GM12891 (cell line): ENCODE measurements around the gene KCNE4.

ENCODE experiments used
- POLR2AphosphoS5 ChIP-seq: IDR thresholded peaks from 2 replicates; pipeline ENCODE4 v1.6.1; 2011; ENCODE audit warnings: low read depth, low read length, control low read depth
- TAF1 ChIP-seq: IDR thresholded peaks from 2 replicates; pipeline ENCODE4 v1.6.1; 2011; ENCODE audit warnings: low read depth, low read length, control low read depth

- TF ChIP-seq TAF1 (no peak), POLR2AphosphoS5 (no peak)
Measured at GRCh38 chr2:223055836-223056235, 3.8 kb downstream of the KCNE4 start.
